C4-2B (cell line): ENCODE results near the gene CLIP2.
"Not testable (repeated sequence)": the region's sequence is repeated elsewhere in the genome, so short reads cannot be mapped to it uniquely, and the experiment has no call there.

Source experiments
- H3K27ac ChIP-seq: fragments of 450-650 bp; 2 replicates; pipeline ENCODE4 v1.5.1; 2017
- ZFX ChIP-seq: fragments of 450-650 bp; IDR thresholded peaks from 2 replicates; pipeline ENCODE4 v1.6.1; 2017
- TF ChIP-seq, protein P1 (sequence below): fragments of 450-650 bp; conservative IDR thresholded peaks from 2 replicates; pipeline ENCODE4 v1.5.1; 2017; ENCODE audit warnings: mild to moderate bottlenecking

The CLIP2 gene

GRCh38 chr7:74387606-74388005, 98.4 kb downstream of the CLIP2 start:
- H3K27ac ChIP-seq = no peak overlapping the region
- TF ChIP-seq, protein P1, sequence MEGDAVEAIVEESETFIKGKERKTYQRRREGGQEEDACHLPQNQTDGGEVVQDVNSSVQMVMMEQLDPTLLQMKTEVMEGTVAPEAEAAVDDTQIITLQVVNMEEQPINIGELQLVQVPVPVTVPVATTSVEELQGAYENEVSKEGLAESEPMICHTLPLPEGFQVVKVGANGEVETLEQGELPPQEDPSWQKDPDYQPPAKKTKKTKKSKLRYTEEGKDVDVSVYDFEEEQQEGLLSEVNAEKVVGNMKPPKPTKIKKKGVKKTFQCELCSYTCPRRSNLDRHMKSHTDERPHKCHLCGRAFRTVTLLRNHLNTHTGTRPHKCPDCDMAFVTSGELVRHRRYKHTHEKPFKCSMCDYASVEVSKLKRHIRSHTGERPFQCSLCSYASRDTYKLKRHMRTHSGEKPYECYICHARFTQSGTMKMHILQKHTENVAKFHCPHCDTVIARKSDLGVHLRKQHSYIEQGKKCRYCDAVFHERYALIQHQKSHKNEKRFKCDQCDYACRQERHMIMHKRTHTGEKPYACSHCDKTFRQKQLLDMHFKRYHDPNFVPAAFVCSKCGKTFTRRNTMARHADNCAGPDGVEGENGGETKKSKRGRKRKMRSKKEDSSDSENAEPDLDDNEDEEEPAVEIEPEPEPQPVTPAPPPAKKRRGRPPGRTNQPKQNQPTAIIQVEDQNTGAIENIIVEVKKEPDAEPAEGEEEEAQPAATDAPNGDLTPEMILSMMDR = no peak
- no peak for TF ChIP-seq ZFX

- TF ChIP-seq, protein P1 = no peak
Observed at GRCh38 chr7:74388880-74389415, 99.7 kb downstream of the CLIP2 start.

GRCh38 chr7:74393722-74394121, 104.5 kb downstream of the CLIP2 start:
- H3K27ac ChIP-seq = not testable (repeated sequence)

More at GRCh38 chr7:74388880-74389415, 99.7 kb downstream of the CLIP2 start:
- no peak overlapping the region for H3K27ac ChIP-seq

DNA sequence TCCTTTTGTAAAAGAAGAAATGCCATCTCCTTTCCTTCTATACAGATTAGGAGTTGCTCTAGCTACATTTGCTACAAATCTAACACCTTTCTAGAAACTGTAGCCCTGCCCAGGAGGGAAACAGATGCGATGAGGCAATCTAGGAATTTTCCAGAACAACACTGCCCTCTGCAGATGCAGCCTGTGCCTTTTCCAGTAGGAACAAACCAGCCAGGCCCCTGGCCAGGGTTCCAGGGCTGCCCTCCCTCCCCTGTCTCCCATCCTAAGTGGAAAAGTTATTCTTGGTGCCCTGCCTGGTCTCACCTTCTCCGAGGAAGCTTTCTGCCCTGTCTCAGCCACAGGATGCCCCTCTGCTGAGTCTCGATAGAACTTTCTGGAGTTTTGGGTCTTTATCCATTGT, 105.4 kb downstream of the CLIP2 start:
- H3K27ac ChIP-seq = not testable (repeated sequence)
- TF ChIP-seq, protein P1 = peak; percentile 9; the same call in 1 of the 2 replicates

- H3K27ac ChIP-seq = no peak overlapping the region
- TF ChIP-seq, protein P1 = no peak
- TF ChIP-seq ZFX = no peak
Observed at GRCh38 chr7:74395745-74396311, 106.6 kb downstream of the CLIP2 start.

GRCh38 chr7:74396993-74397392, 107.8 kb downstream of the CLIP2 start:
- no peak for TF ChIP-seq ZFX
- TF ChIP-seq, protein P1 = no peak
- H3K27ac ChIP-seq = no peak overlapping the region

GRCh38 chr7:74398426-74398825, 109.2 kb downstream of the CLIP2 start:
- TF ChIP-seq, protein P1 = no peak
- no peak for TF ChIP-seq ZFX
- H3K27ac ChIP-seq = no peak overlapping the region

- H3K27ac ChIP-seq = no peak overlapping the region
- TF ChIP-seq, protein P1 = no peak
- no peak for TF ChIP-seq ZFX
Observed at GRCh38 chr7:74399006-74399405, 109.8 kb downstream of the CLIP2 start.
